ENCODE data around the gene ZNF853.
"Not testable (repeated sequence)": the region's sequence is repeated elsewhere in the genome, so short reads cannot be mapped to it uniquely, and the experiment has no call there.

Gene ZNF853

GRCh38 chr7:6606866-6607583 is 8.4 kb upstream of the ZNF853 start:
- H3K4me3 ChIP-seq (ENCODE audit: low read depth, low read length): no peak overlapping the region

GRCh38 chr7:6607651-6608051 is 7.8 kb upstream of the ZNF853 start:
- no peak overlapping the region for H3K4me3 ChIP-seq (ENCODE audit: low read depth, low read length)

GRCh38 chr7:6608081-6608480 is 7.3 kb upstream of the ZNF853 start:
- H3K4me3 ChIP-seq (ENCODE audit: low read depth, low read length): no peak overlapping the region

GRCh38 chr7:6608794-6609193 is 6.6 kb upstream of the ZNF853 start:
- no peak overlapping the region for H3K4me3 ChIP-seq (ENCODE audit: low read depth, low read length)

- no peak overlapping the region for H3K4me3 ChIP-seq (ENCODE audit: low read depth, low read length)
Measured at GRCh38 chr7:6612819-6613218, 2.6 kb upstream of the ZNF853 start.

- no peak overlapping the region for H3K4me3 ChIP-seq (ENCODE audit: low read depth, low read length)
Measured at GRCh38 chr7:6613706-6614105, 1.7 kb upstream of the ZNF853 start.

- peak overlapping the region; percentile 51 for H3K4me3 ChIP-seq (ENCODE audit: low read depth, low read length)
Measured at GRCh38 chr7:6615723-6616555, 529 bp downstream of the ZNF853 start.

GRCh38 chr7:6616854-6617643 is 1.6 kb downstream of the ZNF853 start:
- H3K4me3 ChIP-seq (ENCODE audit: low read depth, low read length): no peak overlapping the region

GRCh38 chr7:6618621-6619020 is 3.2 kb downstream of the ZNF853 start:
- no peak overlapping the region for H3K4me3 ChIP-seq (ENCODE audit: low read depth, low read length)

GRCh38 chr7:6619961-6620360 is 4.6 kb downstream of the ZNF853 start:
- H3K4me3 ChIP-seq (ENCODE audit: low read depth, low read length): no peak overlapping the region

GRCh38 chr7:6621195-6622133 is 6.1 kb downstream of the ZNF853 start:
- no peak overlapping the region for H3K4me3 ChIP-seq (ENCODE audit: low read depth, low read length)

- H3K4me3 ChIP-seq (ENCODE audit: low read depth, low read length): no peak overlapping the region
Measured at GRCh38 chr7:6622134-6622710, 6.8 kb downstream of the ZNF853 start.

- no peak overlapping the region for H3K4me3 ChIP-seq (ENCODE audit: low read depth, low read length)
Measured at GRCh38 chr7:6623589-6624245, 8.3 kb downstream of the ZNF853 start.

- H3K4me3 ChIP-seq (ENCODE audit: low read depth, low read length): no peak overlapping the region
Measured at GRCh38 chr7:6624246-6624611, 8.8 kb downstream of the ZNF853 start.

- H3K4me3 ChIP-seq (ENCODE audit: low read depth, low read length): no peak overlapping the region
Measured at GRCh38 chr7:6628045-6628444, 12.6 kb downstream of the ZNF853 start.

- H3K4me3 ChIP-seq (ENCODE audit: low read depth, low read length): no peak overlapping the region
Measured at GRCh38 chr7:6630007-6630849, 14.8 kb downstream of the ZNF853 start.

- no peak overlapping the region for H3K4me3 ChIP-seq (ENCODE audit: low read depth, low read length)
Measured at GRCh38 chr7:6631605-6632004, 16.2 kb downstream of the ZNF853 start.

- no peak overlapping the region for H3K4me3 ChIP-seq (ENCODE audit: low read depth, low read length)
Measured at GRCh38 chr7:6634021-6634420, 18.6 kb downstream of the ZNF853 start.

GRCh38 chr7:6634971-6635370 is 19.6 kb downstream of the ZNF853 start:
- not testable (repeated sequence) for H3K4me3 ChIP-seq (ENCODE audit: low read depth, low read length)

Measured in iPS-11a (cell line).